ENCODE measurements around the gene MCC. TPM values are rescaled to one million over a fixed set of nuclear protein-coding genes. Genes with fewer than 3 reads are reported as not detected.

Gene MCC
- total and polyA plus RNA-seq, 2 of the 4 experiments (the other 2 are of a cell fraction): 5.0 to 20.6 TPM

DNA sequence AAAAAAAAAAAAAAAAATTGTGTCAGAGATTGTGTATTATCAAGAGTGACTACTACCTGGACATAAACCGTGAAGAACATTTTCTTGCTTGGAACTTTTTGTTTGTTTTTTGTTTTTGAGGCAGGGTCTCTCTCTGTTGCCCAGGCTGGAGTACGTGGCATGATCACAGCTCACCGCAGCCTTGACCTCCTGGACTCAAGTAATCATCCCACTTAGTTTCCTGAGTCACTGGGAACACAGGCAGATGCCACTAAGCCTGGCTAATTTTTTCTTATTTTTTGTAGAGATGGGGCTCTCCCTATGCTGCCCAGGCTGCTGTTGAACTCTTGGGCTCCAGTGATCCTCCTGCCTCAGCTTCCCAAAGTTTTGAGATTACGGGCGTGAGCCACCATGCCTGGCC is 485.8 kb downstream of the MCC start:
- no peak overlapping the region for H3K14ac ChIP-seq (replicated peaks; ENCODE audit: low read depth, low read length)
- H2BK120ac ChIP-seq (ENCODE audit: low read depth, low read length): no peak overlapping the region
- intact Hi-C loops (cut with micrococcal nuclease) (no loop called here), dilution Hi-C loops (cut with HindIII; ENCODE audit: low sequenced_read_pairs, unreplicated experiment) (no loop called here), in situ Hi-C loops (cut with MboI; ENCODE audit: low sequenced_read_pairs) (no loop called here)
- peaks cover 26 to 46% of the 10 kb centered on the region in 2 experiments for H3K79me1 ChIP-seq (ENCODE audit: low read depth in 1 of 2, low read length in 2 of 2)
- DNase-seq: no peak
- H3K9ac ChIP-seq (ENCODE audit: low read depth, low read length): no peak overlapping the region
- H4K20me1 ChIP-seq (ENCODE audit: insufficient read depth, low read length): no peaks in the 10 kb centered on the region
- CTCF ChIA-PET: interaction anchor here (0.7 kb wide), 2 partner anchors 274 to 1747 kb away, joined by 3 to 7 read pairs; no protein-coding TSS in a partner anchor
- H3K27me3 ChIP-seq (ENCODE audit: control insufficient read depth, insufficient read depth, low read length): no peaks in the 10 kb centered on the region
- H4K5ac ChIP-seq (ENCODE audit: low read depth, low read length): no peak overlapping the region
- no peak overlapping the region for H4K8ac ChIP-seq (ENCODE audit: low read depth in 2 of 2, low read length in 2 of 2)
- no peak for TF ChIP-seq MXI1 (IDR thresholded peaks at IDR 0.05; ENCODE audit: borderline replicate concordance, low read depth, low read length)
- no peak for TF ChIP-seq CEBPB (IDR thresholded peaks at IDR 0.05; ENCODE audit: low read depth, low read length)
- no peak for TF ChIP-seq POLR2A (IDR thresholded peaks at IDR 0.05; ENCODE audit: low read depth, low read length)
- no peak for TF ChIP-seq MAZ (IDR thresholded peaks at IDR 0.05; ENCODE audit: borderline replicate concordance, low read depth, low read length)
- TF ChIP-seq NFE2L2 (IDR thresholded peaks at IDR 0.05; ENCODE audit: low read depth, low read length): no peak
- TF ChIP-seq RAD21 (IDR thresholded peaks at IDR 0.05; ENCODE audit: low read length): no peak
- no peak overlapping the region for H3K4me3 ChIP-seq (ENCODE audit: insufficient read depth, low read depth, low read length)
- no peak overlapping the region for H3K56ac ChIP-seq (ENCODE audit: extremely low read depth, insufficient read depth, low read length)
- H3K9me3 ChIP-seq (ENCODE audit: control insufficient read depth, insufficient read depth, low read length): no peaks in the 10 kb centered on the region
- H2BK5ac ChIP-seq (ENCODE audit: low read depth, low read length, poor library complexity, severe bottlenecking): no peak overlapping the region
- no peak overlapping the region for H3K27ac ChIP-seq (ENCODE audit: insufficient read depth, low read length)
- 100% methylated on average over 2 of the region's 5 CpGs; no CpG with 5 or more reads in 1 of the 2 experiments for WGBS, 2 experiments (ENCODE audit: extremely low coverage in 2 of 2, insufficient read length in 1 of 2)
- no peaks in the 10 kb centered on the region for H3K9me1 ChIP-seq (ENCODE audit: insufficient read depth, low read length)
- no peak overlapping the region for H2BK20ac ChIP-seq (ENCODE audit: low read depth, low read length)
- H4K91ac ChIP-seq (ENCODE audit: insufficient read depth, low read depth, low read length): no peak overlapping the region
- no peak overlapping the region for H3K18ac ChIP-seq (ENCODE audit: low read depth, low read length)
- no peak for ATAC-seq (ENCODE audit: low read depth)
- H2BK15ac ChIP-seq (ENCODE audit: low read depth, low read length): no peak overlapping the region
- peaks cover 24% of the 10 kb centered on the region for H3K36me3 ChIP-seq (ENCODE audit: control insufficient read depth, insufficient read depth, low read length)
- POLR2A ChIA-PET (ENCODE audit: unreplicated experiment): no interaction called here
- BruUV-seq (replicated peaks): no TSS peak
- H2AK5ac ChIP-seq (ENCODE audit: low read depth, low read length): no peak overlapping the region
- H3K4me1 ChIP-seq (ENCODE audit: control insufficient read depth, insufficient read depth, low read length): 0 out of 2 replicates have a peak, but pooled peaks cover 6% of the 10 kb centered on the region
- H3K4ac ChIP-seq (ENCODE audit: low read depth, low read length): no peak overlapping the region
- H2AFZ ChIP-seq (replicated peaks; ENCODE audit: low read length, poor library complexity): no peak overlapping the region
- H3K23ac ChIP-seq (ENCODE audit: low read depth, low read length): no peak overlapping the region
- H3K4me2 ChIP-seq (ENCODE audit: low read depth, low read length): no peak overlapping the region
- no peak overlapping the region for H2AK9ac ChIP-seq (replicated peaks; ENCODE audit: low read depth, low read length, poor library complexity)
